Calu3 (cell line): Measurements from ENCODE around the gene VWF. TPM values are rescaled to one million over a fixed set of nuclear protein-coding genes. Genes with fewer than 3 reads are reported as not detected.

Source experiments
- BruUV-seq: library from RNA; stranded (reverse); fragments of 400-500 nt; replicated peaks from 2 replicates; lab custom pipeline; 2021; lab: Mats Ljungman, UMichigan
- CTCF ChIA-PET: fragments of 300-600 bp; sonication (Branson Sonifier 250); formaldehyde crosslinking; loops from one replicate; lab custom pipeline; 2022; ENCODE audit warnings: antibody characterized with exemption; lab: Charles Lee
- DNase-seq: peaks from one replicate; pipeline ENCODE4 v3.0.0; 2022
- H3K27ac Mint-ChIP-seq: one replicate; pipeline ENCODE4 v1.8.0; 2022; ENCODE audit warnings: mixed read lengths; ENCODE audit not compliant: unreplicated experiment
- H3K27me3 Mint-ChIP-seq: one replicate; pipeline ENCODE4 v1.8.0; 2022; ENCODE audit warnings: mixed read lengths; ENCODE audit not compliant: unreplicated experiment
- H3K36me3 Mint-ChIP-seq: one replicate; pipeline ENCODE4 v1.8.0; 2022; ENCODE audit warnings: mild to moderate bottlenecking, moderate library complexity, mixed read lengths; ENCODE audit not compliant: insufficient read depth, unreplicated experiment
- H3K4me1 Mint-ChIP-seq: one replicate; pipeline ENCODE4 v1.8.0; 2022; ENCODE audit warnings: mild to moderate bottlenecking, low read depth, mixed read lengths; ENCODE audit not compliant: unreplicated experiment
- H3K4me3 Mint-ChIP-seq: one replicate; pipeline ENCODE4 v1.8.0; 2022; ENCODE audit warnings: mild to moderate bottlenecking, low read depth, moderate library complexity, mixed read lengths; ENCODE audit not compliant: unreplicated experiment
- H3K9me3 Mint-ChIP-seq: one replicate; pipeline ENCODE4 v1.8.0; 2022; ENCODE audit warnings: low read depth, mixed read lengths; ENCODE audit not compliant: unreplicated experiment
- CTCF ChIP-seq: fragments of 200-600 bp; IDR thresholded peaks from one replicate; pipeline ENCODE4 v1.8.0; 2022; ENCODE audit warnings: antibody characterized with exemption; ENCODE audit not compliant: unreplicated experiment
- intact Hi-C: fragments of 100-400 bp; cut with micrococcal nuclease; formaldehyde crosslinking; loops from one replicate; pipeline ENCODE4 v1.10.0; 2022; ENCODE audit not compliant: unreplicated experiment
- total RNA-seq: library from RNA; stranded (reverse); gene quantifications from 2 replicates; pipeline ENCODE4 v1.2.3, GENCODE V29; 2022

VWF gene
- total RNA-seq, 1 experiment from 2014 or later: not detected

GRCh38 chr12:6140651-6141447, 16.4 kb upstream of the VWF start:
- Mint-ChIP-seq H3K27me3 (peaks cover under 1% of the 10 kb centered on the region), H3K4me1 (no peaks in the 10 kb centered on the region), H3K9me3 (no peaks in the 10 kb centered on the region), H3K27ac (no peak overlapping the region), H3K36me3 (no peaks in the 10 kb centered on the region), H3K4me3 (no peak overlapping the region)
- no peak for TF ChIP-seq CTCF
- intact Hi-C loops: no loop called here
- DNase-seq: no peak
- CTCF ChIA-PET: interaction anchor here (0.6 kb wide), 1 partner anchor 12 kb away, joined by 4 read pairs; no protein-coding TSS in a partner anchor
- BruUV-seq: no TSS peak

GRCh38 chr12:6135071-6135470, 10.6 kb upstream of the VWF start:
- no peak for DNase-seq
- BruUV-seq: no TSS peak
- intact Hi-C loops: no loop called here
- Mint-ChIP-seq H3K36me3 (no peaks in the 10 kb centered on the region), H3K4me1 (no peaks in the 10 kb centered on the region), H3K9me3 (peaks cover 2% of the 10 kb centered on the region), H3K27me3 (no peaks in the 10 kb centered on the region), H3K4me3 (no peak overlapping the region), H3K27ac (no peak overlapping the region)
- TF ChIP-seq CTCF: no peak
- CTCF ChIA-PET: no interaction called here

- Mint-ChIP-seq H3K4me1 (no peaks in the 10 kb centered on the region), H3K36me3 (no peaks in the 10 kb centered on the region), H3K27ac (no peak overlapping the region), H3K9me3 (peaks cover 2% of the 10 kb centered on the region), H3K27me3 (no peaks in the 10 kb centered on the region), H3K4me3 (no peak overlapping the region)
- CTCF ChIA-PET: no interaction called here
- TF ChIP-seq CTCF: no peak
- no TSS peak for BruUV-seq
- DNase-seq: no peak
- intact Hi-C loops: no loop called here
Measured at GRCh38 chr12:6133642-6134041, 9.2 kb upstream of the VWF start.

GRCh38 chr12:6132496-6132895, 8.0 kb upstream of the VWF start:
- CTCF ChIA-PET: no interaction called here
- no peak for TF ChIP-seq CTCF
- DNase-seq: no peak
- intact Hi-C loops: no loop called here
- Mint-ChIP-seq H3K4me3 (no peak overlapping the region), H3K27ac (no peak overlapping the region), H3K27me3 (no peaks in the 10 kb centered on the region), H3K9me3 (peaks cover 2% of the 10 kb centered on the region), H3K4me1 (no peaks in the 10 kb centered on the region), H3K36me3 (no peaks in the 10 kb centered on the region)
- BruUV-seq: no TSS peak
